Raji (cell line): Measurements from ENCODE around the gene TAGAP.

Experiments used
- POLR2A ChIP-seq: IDR thresholded peaks from 2 replicates; pipeline ENCODE4 v1.6.1; 2011; ENCODE audit warnings: low read depth, low read length, control low read depth; ENCODE audit not compliant: insufficient read depth

The TAGAP gene

GRCh38 chr6:159007510-159007909, 37.3 kb downstream of the TAGAP start:
- no peak for TF ChIP-seq POLR2A

- no peak for TF ChIP-seq POLR2A
Observed at GRCh38 chr6:159005436-159005835, 39.4 kb downstream of the TAGAP start.

- no peak for TF ChIP-seq POLR2A
Observed at GRCh38 chr6:159004592-159004991, 40.2 kb downstream of the TAGAP start.

- TF ChIP-seq POLR2A, result no peak
Observed at GRCh38 chr6:159002432-159003155, 42.2 kb downstream of the TAGAP start.

- TF ChIP-seq POLR2A, result peak; percentile 99
Observed at GRCh38 chr6:158999666-159000403, 45.0 kb downstream of the TAGAP start, which contains the start of gene RSPH3. Gene RSPH3 (minus strand): TSS chr6:159000202. CDS start chr6:158999550, 652 bp downstream.

GRCh38 chr6:158999154-158999665, 45.6 kb downstream of the TAGAP start:
- no peak for TF ChIP-seq POLR2A

- TF ChIP-seq POLR2A, result no peak
Observed at GRCh38 chr6:158996856-158997255, 47.9 kb downstream of the TAGAP start.

- TF ChIP-seq POLR2A, result no peak
Observed at GRCh38 chr6:158993639-158994038, 51.2 kb downstream of the TAGAP start.

GRCh38 chr6:158991017-158991723, 53.6 kb downstream of the TAGAP start:
- no peak for TF ChIP-seq POLR2A

- no peak for TF ChIP-seq POLR2A
Observed at GRCh38 chr6:158988477-158988876, 56.3 kb downstream of the TAGAP start.

- no peak for TF ChIP-seq POLR2A
Observed at GRCh38 chr6:158987657-158988056, 57.1 kb downstream of the TAGAP start.
